Left ventricle myocardium superior (tissue), 1 donor: Measurements from ENCODE around the gene RHOB. TPM values are rescaled to one million over a fixed set of nuclear protein-coding genes. Genes with fewer than 3 reads are reported as not detected.
"Not testable (repeated sequence)": the region's sequence is repeated elsewhere in the genome, so short reads cannot be mapped to it uniquely, and the experiment has no call there.

Experiments used
- ATAC-seq: fragments of 200-7000 bp; cut with Tn5 transposase; one replicate; pipeline ENCODE4 v1.9.1; 2020; ENCODE audit warnings: mild to moderate bottlenecking, moderate library complexity
- DNase-seq: peaks from one replicate; pipeline ENCODE4 v3.0.0-alpha.2; 2020
- intact Hi-C: fragments of 100-400 bp; cut with micrococcal nuclease; formaldehyde crosslinking; loops from one replicate; pipeline ENCODE4 v1.11.0; 2022
- total RNA-seq: library from RNA; stranded (reverse); fragmentation: NEBNext Ultra II Directional; extraction: Animal tissue kit (Norgen Biotek cat#: 25700); gene quantifications from one replicate; pipeline ENCODE4 v1.2.1, GENCODE V29; 2021
- donor health status: DM: no; HTN: yes; CAD: no; lungs with severe emphysema.

RHOB gene
- total RNA-seq, 1 donor from 2014 or later: 182 TPM

DNA sequence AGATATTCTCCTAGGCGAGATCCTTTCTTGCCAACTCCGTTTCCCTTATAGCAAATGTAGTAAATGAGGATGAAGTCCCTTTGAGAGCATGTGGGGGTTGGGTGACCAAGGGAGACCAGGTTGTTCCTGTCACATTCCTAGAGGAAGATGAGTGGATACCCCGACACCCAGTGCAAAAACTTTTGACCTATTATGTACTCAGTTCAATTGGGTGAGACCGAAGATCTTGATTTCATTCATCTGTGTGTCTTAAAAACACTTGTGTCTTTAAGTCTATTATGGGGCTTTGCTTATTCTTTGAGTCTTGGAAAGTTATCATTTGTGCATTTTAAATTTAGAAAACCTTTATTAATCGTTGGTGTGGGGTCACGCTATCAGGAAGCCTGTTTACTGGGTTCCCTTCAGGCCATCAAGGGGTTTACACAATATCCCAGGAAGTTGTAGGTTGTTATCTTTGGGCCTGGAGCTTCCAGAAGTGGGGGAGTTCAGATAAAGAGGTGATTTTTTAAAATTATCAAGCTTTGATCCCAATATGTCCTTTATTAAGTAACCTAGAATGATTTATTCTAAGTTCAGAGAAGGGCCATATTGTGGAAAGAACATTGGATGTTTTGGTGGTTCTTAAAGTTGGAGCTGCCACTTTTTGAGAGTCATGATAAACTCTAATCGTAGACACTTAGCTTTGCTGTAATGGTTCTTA is 2.8 kb downstream of the RHOB start:
- intact Hi-C loops: no loop called here
- DNase-seq: no peak
- no peak for ATAC-seq

DNA sequence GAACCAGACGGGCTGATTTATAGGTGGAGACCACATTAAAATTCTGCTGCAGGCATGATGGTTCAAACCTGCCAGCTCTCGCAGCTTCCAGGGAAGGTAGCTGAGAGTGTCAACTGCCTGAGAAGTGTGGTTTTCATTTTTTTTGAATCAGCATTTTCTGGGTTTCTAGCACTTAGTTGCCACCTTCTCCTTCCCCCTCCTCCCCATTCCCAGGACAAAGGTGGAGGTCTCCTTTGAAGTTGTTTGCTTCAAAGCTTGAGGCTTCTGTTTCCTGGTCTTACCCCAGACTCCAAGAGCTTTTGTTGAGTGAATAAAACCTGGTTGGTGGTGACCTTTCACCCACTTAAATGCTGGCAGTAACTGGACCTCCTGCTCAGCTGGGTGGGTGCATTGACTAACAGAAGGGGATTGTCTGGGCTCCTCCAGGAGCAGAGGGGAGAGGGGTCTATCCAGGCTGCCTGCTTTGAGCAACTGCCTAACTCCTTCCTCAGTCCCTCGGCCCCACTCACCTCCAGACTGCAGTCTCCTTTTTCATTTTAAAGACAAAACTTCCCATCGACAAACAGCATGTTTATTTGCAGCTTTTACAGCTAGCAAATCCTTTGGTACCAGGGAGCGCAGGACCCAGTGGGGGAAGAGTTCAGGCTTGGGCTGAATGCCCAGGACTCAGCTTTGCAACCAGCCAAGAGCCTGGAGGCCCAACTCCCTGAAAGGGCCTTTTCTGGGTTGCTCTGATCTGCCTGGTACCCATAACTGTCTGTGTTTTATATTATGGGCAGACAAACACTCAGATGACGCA is 3.5 kb downstream of the RHOB start:
- DNase-seq: peak; percentile 69
- intact Hi-C loops: no loop called here
- ATAC-seq: peak; percentile 41

DNA sequence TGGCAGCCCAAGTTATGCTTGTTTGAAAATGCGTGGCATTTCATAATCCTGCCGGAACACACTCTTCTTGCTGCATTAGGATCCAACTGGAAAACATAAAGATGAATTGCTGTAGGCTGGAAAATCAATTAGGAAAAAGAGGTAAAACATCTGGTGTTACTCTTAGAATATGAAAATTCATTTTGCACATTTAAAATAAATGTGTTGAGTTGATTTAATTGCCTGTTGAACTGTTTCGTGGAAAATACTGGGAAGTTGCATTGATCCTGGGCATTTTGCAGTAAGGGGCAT is 4.1 kb downstream of the RHOB start:
- ATAC-seq (no peak), DNase-seq (no peak)
- intact Hi-C loops: no loop called here

DNA sequence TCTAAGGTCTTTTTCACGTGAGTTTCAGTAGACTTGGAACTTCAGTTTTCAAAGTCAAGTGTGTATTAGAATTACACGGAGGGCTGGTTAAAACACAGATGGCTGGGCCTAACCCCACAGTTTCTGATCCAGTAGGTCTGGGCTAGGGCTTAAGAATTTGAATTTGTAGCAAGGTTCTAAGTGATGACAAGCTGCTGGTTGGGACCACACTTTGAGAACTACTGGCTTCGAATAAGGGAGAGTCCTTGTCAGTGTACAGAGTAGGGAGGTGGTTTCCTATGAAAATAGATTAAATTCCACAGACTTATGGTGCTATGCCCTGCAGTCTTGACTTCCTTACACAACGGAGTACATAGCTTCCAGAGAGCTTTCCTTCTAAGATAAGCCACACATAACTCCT is 4.5 kb downstream of the RHOB start:
- ATAC-seq (no peak), DNase-seq (no peak)
- intact Hi-C loops: no loop called here

DNA sequence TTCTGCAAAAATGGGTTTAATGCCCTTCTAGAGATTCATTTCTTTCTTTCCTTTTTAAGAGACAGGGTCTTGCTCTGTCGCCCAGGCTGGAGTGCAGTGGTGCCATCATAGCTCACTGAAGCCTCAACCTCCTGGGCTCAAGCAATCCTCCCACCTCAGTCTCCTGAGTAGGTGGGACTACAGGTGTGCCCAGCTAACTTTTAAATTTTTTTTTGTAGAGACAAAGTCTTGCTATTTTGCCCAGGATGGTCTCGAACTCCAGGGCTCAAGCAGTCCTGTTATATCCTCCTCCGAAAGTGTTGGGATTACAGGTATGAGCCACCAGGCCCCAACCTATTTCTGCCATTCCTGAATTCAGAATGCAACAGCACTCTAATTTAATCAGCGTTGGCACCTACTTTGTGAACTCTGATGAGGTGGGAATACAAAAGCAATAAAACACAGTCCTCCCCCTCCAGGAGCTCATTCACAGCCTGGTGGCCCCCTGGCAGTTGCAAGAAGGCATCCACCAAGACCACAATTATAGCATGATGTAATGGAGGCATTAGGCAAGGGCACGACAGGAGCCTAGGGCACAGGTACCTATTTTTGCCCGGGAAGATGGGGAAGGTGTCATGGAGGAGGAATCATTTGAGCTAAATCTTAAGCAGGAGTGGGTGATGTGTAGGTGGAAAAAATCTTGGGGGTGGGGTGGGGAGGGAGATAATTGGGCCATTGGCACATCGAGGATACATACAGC is 5.1 kb downstream of the RHOB start:
- no peak for ATAC-seq
- no peak for DNase-seq
- intact Hi-C loops: no loop called here

DNA sequence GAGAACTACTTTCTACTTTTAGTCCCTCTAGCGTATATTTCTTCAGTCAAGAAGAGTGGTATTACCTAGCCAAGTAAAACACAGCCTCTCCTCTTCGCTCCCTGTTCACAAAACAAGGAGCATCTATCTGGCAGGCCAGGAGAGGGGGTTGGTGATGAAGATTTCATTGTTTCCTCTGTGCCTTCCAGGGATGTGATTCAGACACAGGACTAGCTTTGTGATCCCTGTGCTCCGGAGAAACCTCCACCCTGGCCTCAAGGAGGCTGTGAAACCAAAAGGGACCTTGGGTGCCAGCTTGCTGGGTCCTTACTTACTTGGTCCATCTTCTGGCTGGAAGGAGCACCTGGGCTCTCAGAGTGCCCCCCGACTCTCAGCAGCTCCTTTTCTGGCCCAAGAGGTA is 5.7 kb downstream of the RHOB start:
- intact Hi-C loops: no loop called here
- ATAC-seq (peak; percentile 2), DNase-seq (no peak)

DNA sequence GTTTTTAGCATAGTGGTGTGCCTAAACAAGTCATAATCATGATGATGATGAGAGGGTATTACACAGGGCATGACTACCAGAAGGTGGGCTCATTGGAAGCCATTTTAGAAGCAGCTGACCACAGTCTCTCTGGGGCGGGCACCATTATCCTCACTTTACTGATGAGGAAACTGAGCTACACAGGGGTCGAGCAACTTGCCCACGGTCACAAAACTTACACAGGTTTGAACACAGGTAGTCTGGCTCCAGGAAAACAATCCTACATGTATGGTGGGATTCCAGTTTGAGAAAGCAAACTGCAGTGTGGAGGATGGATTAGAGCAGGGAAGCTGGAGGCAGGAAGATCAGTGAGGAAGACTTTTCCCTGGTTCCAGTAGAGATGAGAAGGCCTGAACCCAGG is 6.2 kb downstream of the RHOB start:
- ATAC-seq (no peak), DNase-seq (no peak)
- intact Hi-C loops: no loop called here

DNA sequence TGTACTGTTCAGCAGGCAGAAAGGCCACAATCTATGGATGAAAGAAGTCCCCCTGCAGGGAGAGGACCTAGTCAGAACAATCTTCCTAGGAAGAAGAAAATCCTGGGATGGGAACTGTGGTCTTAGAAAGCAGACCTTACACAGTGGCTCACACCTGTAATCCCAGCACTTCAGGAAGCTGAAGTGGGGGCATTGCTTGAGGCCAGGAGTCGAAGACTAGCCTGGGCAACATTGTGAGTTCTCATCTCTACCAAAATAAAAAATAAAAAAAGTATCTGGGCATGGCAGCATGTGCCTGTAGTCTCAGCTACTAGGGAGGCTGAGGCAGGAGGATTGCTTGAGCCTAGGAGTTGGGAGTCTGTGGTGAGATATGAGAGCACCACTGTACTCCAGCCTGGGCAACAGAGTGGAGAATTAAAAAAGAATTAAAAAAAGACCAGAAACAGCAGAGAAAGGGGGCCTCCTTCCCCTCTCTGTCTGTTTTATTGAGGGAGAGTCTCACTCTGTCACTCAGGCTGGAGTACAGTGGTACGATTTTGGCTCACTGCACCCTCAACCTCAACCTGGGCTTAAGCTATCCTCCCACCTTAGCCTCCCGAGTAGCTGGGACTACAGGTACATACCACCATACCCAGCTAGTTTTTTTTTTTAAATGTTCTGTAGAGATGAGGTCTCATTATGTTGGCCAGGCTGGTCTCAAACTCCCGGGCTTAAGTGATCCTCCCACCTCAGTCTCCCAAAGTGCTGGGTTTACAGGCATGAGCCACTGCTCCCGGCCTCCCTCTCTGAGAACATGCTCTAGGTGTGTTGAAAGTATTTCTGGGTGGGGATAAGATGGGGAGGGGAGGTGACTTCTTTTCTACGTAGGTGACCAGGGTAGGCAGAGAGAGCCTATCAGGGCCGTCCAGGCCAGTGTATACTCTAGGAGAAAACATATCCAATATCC is 7.4 kb downstream of the RHOB start:
- intact Hi-C loops: no loop called here
- ATAC-seq (no peak), DNase-seq (no peak)

DNA sequence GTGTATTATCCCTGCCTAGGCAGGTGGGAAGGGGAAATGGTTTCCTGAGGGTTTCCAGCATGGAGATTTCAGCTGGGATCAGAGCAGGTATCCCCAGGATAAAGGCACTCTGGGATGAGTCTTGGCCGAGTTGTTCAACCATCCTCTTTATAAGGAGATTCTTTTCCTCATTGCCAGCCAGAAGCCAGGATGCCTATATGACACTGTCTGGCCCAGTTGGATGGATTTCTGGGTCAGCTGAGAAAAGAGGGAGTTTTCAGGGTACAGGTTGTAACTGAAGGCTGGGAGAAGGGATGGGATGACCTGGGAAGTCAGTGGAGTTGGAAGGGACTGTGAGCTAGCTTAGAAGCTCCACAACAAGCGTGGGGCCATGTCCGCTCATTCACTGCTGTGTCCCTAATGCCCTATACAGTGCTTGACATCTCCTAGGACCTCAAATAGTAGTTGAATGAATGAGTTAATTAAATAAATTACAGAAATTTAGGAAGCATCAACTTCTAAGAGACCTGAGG is 8.3 kb downstream of the RHOB start:
- DNase-seq (no peak), ATAC-seq (no peak)
- intact Hi-C loops: no loop called here

DNA sequence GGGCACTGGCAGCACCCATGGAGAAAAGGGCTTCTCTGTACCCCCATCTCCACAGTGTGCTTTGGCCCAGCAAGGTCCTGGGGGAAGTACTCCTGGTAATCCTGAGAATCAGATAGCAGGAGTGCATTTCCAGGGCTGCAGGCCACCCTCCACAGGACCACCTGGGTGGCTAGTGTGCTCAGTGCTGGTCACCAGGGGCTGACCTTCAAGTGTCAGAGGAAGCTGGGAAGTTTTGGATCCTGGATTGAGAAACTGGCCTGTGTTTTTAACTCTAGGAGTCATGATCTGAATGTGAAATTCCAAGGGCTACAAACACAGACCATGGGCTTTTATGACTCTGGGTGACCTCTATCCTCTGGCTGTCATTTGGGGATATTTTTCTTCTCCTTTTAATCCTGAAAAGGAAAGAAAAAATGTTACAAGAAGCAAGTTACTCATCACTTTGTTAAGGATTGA is 9.3 kb downstream of the RHOB start:
- intact Hi-C loops: no loop called here
- DNase-seq (no peak), ATAC-seq (no peak)

DNA sequence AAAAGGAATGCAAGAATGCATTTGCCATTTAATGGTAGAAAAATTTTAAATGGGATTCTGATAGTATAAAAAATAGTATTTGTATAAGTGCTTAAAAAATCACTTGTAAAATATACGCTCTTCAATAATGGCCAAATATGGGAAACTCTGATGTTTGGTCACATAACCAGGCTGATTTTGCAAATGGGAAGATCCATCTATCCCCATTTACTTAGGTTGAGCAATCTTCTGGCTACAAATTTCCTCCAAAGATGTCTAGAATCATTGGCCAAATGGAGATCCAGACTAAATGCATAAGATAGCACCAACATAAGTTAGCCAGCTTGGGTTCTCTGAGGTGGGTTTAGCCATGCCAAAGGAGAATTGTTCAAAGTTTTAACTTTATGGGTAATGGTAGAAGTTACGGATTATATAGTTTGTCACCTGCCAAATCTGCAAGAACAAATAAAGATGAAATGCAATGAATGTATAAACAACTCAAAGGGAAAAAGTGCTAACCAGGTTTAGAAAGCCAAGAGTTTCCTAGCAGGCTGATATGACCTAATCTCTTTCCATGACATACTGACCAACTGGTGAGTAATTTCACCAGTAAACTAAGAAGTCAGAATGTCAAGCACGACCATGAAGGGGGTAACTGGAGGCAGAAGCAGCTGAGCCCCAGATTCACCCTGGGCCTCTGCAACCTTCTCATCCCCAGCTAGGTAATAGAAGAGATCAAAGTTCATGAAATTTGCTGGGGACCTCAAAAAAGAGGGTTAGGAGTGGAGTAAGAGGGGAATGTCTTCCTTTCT is 10.0 kb downstream of the RHOB start:
- ATAC-seq: no peak
- DNase-seq: no peak
- intact Hi-C loops: no loop called here

DNA sequence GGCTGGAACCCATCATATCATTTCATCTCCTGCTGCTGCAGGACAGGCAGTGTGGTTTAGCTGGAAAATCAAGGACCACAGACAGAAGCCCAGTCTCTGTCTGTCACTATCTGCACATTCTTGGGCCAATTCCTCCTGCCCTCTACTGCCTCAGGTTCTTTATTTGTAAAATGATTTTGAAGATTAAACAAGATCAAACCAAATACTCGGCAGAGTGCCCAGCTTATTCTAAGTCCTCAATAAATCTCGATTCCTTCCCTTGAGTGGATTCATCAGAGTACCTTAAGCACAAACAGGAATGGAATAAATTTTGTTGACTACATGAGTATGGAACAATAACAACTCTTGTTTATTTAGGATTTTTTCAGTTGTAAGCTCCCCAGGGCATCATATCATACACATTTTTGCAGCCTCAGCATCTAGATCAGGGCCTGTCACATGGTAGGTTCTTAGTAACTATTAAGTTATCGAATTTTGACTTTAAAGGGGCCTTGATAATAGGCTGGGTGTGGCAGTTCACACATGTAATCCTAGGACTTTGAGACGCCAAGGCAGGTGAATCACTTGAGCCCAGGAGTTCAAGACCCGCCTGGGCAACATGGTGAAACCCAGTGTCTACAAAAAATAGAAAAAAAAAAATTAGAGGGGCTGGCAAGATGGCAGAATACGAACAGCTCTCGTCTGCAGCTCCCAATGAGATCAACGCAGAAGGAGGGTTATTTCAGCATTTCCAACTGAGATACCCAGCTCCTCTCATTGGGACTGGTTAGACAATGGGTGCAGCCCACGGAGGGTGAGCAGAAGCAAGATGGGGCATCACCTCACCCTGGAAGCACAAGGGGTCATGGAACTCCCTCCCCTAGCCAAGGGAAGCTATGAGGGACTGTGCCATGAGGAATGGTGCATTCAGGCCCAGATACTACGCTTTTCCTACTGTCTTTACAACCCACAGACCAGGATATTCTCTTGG is 11.1 kb downstream of the RHOB start:
- intact Hi-C loops: no loop called here
- ATAC-seq: no peak
- no peak for DNase-seq

DNA sequence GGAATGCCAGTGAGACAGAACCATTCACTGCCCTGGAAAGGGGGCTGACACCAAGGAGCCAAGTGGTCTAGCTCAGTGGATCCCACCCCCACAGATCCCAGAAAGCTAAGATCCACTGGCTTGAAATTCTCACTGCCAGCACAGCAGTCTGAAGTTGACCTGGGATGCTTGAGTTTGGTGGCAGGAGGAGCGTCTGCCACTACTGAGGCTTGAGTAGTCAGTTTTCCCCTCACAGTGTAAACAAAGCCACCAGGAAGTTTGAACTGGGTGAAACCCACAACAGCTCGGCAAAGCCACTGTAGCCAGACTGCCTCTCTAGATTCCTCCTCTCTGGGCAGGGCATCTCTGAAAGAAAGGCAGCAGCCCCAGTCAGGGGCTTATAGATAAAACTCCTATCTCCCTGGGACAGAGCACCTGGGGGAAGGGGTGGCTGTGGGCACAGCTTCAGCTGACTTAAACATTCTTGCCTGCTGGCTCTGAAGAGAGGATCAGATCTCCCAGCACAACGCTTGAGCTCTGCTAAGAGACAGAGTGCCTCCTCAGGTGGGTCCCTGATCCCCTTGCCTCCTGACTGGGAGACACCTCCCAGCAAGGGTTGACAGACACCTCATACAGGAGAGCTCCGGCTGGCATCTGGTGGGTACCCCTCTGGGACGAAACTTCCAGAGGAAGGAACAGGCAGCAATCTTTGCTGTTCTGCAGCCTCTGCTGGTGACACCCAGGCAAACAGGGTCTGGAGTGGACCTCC is 12.0 kb downstream of the RHOB start:
- intact Hi-C loops, DNase-seq, ATAC-seq: not testable (repeated sequence)

DNA sequence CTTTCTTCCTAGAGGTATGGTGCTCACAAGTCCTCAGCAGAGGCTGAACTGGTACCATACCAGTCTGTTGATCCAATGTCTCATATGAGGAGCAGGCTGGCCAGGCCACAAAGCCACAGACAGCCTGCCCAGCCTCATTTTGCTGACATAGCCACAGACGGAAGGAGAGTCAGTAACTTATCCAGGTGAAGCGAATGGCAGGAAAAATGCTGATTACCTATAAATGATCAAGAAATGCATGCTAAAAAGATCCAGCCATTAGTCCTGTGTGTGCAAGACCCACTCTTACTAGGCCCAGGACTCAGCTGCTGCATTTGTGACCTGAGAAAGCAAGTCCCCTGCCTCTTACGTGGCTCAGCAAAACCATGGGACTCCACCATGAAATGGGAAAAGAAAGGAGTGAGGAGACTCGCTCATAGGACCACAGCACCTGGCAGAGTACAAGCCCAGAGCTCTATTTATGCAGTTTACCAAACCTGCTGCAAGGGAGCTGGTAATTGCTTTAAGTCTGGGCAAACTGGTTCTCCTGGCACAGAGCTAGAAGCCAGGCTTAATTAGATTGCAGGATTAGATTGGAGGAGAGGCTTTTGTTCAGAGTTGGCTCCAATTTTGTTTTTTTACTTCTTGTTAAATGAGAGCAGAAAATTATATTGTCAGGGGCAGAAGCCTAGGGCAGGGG is 19.0 kb downstream of the RHOB start:
- ATAC-seq (no peak), DNase-seq (no peak)
- intact Hi-C loops: no loop called here

DNA sequence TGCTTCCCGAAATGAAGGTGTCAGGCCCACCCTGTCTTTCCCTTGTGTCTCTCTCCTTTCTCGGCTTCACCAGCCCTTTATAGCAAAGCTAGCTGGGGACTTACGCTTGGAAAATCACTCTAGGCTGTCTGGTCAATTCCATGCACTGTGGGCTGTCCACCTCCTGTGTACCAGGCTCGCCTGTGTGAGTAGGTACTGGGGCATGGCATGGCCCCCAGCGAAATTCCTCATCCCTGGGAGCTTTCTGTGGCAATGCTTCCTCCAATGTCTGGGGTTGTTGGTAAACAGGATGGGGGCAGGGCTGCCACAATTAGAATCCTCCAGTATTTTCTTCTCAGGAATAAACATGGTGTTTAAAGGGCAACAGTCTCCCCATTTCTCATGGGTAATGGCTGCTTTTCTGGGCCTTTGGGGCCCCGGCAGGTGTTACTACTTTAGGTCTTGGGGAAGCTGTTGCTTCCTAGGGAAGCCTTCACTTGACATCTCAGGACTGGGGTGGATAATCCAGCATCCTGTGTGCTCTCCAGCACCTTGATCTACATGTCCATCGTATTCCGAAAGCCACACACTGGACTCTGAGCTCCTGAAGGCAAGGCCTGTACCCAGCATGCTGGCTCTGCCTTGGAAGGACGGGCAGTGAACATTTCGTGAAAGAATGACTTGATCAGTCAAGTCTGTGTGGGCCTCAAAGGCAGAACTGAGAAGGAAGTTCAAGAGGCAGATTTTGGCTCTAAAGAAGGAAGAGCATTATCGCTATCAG is 21.1 kb downstream of the RHOB start:
- ATAC-seq (no peak), DNase-seq (no peak)
- intact Hi-C loops: no loop called here
